AG04450 (cell line): ENCODE data around the gene VWA3A. TPM values are rescaled to one million over a fixed set of nuclear protein-coding genes. Genes with fewer than 3 reads are reported as not detected.

Experiments used
- CTCF ChIA-PET: fragments of 300-600, 350-600 bp; formaldehyde crosslinking; extraction: SDS; loops from one replicate; lab custom pipeline; 2022; ENCODE audit warnings: antibody characterized with exemption, inconsistent platforms; lab: Charles Lee
- POLR2A ChIA-PET: fragments of 350-600 bp; formaldehyde crosslinking; extraction: SDS; loops from one replicate; lab custom pipeline; 2021; ENCODE audit warnings: antibody characterized with exemption, inconsistent platforms; lab: Yijun Ruan, JAX
- DNase-seq: peaks from one replicate; pipeline ENCODE4 v3.0.0-alpha.2; 2011; ENCODE audit warnings: low read depth, low spot score
- H3K27ac ChIP-seq: one replicate; pipeline ENCODE4 v1.5.1; 2012; ENCODE audit warnings: low read depth, low read length, control low read depth
- H3K27me3 ChIP-seq: one replicate; pipeline ENCODE4 v1.6.0; 2012; ENCODE audit warnings: low read length; ENCODE audit not compliant: control insufficient read depth, insufficient read depth
- H3K4me3 ChIP-seq: 2 replicates; pipeline ENCODE4 v1.5.1; 2011; ENCODE audit warnings: mild to moderate bottlenecking, low read depth, low read length, control low read depth
- H3K9me3 ChIP-seq: 2 replicates; pipeline ENCODE4 v1.5.1; 2012; ENCODE audit warnings: low read length; ENCODE audit not compliant: control insufficient read depth, insufficient read depth
- CTCF ChIP-seq: IDR thresholded peaks from 2 replicates; pipeline ENCODE4 v1.5.1; 2011; ENCODE audit warnings: low read depth, low read length, control low read depth, inconsistent platforms
- polyA plus RNA-seq: library from polyadenylated mRNA; depleted of rRNA; stranded (reverse); fragments of >200 nt; gene quantifications from 2 replicates; pipeline ENCODE4 v1.2.3, GENCODE V29; 2011

VWA3A gene
- polyA plus RNA-seq, 1 experiment: not detected

GRCh38 chr16:22183901-22184614, 91.7 kb downstream of the VWA3A start:
- peak; percentile 43 for TF ChIP-seq CTCF
- H3K27me3 ChIP-seq: peaks cover 25% of the 10 kb centered on the region
- DNase-seq: no peak
- no peak overlapping the region for H3K4me3 ChIP-seq
- no peak overlapping the region for H3K27ac ChIP-seq
- ChIA-PET POLR2A (no interaction called here), CTCF (interaction anchor here (0.7 kb wide), 3 partner anchors 178 to 1313 kb away, joined by 3 to 6 read pairs (median 4); no protein-coding TSS in a partner anchor)
- no peaks in the 10 kb centered on the region for H3K9me3 ChIP-seq

GRCh38 chr16:22184615-22184968, 92.3 kb downstream of the VWA3A start:
- peaks cover 25% of the 10 kb centered on the region for H3K27me3 ChIP-seq
- H3K27ac ChIP-seq: no peak overlapping the region
- no peak for DNase-seq
- CTCF ChIA-PET: no interaction called here
- no peaks in the 10 kb centered on the region for H3K9me3 ChIP-seq
- no peak overlapping the region for H3K4me3 ChIP-seq
- POLR2A ChIA-PET: no interaction called here
- no peak for TF ChIP-seq CTCF

GRCh38 chr16:22186517-22186916, 94.2 kb downstream of the VWA3A start:
- H3K27ac ChIP-seq: no peak overlapping the region
- no peak for DNase-seq
- peak; percentile 12; the same call in 1 of the 2 replicates for TF ChIP-seq CTCF
- ChIA-PET POLR2A (no interaction called here), CTCF (interaction anchor here (0.9 to 5.2 kb wide), 3 partner anchors 108 to 196 kb away, joined by 3 to 187 read pairs (median 66); partner anchors contain the start of gene PDZD9)
- peaks cover 10% of the 10 kb centered on the region for H3K27me3 ChIP-seq
- no peaks in the 10 kb centered on the region for H3K9me3 ChIP-seq
- H3K4me3 ChIP-seq: no peak overlapping the region

GRCh38 chr16:22188267-22188594, 95.9 kb downstream of the VWA3A start:
- H3K27ac ChIP-seq: no peak overlapping the region
- H3K4me3 ChIP-seq: no peak overlapping the region
- POLR2A ChIA-PET: interaction anchor here (1.0 kb wide), 1 partner anchor 236 kb away, joined by 3 read pairs; no protein-coding TSS in a partner anchor
- no peak for DNase-seq
- CTCF ChIA-PET: interaction anchor here (0.6 to 5.2 kb wide), 42 partner anchors 9 to 542 kb away, joined by 3 to 187 read pairs (median 5); partner anchors contain the start of genes MOSMO, PDZD9 and UQCRC2
- H3K9me3 ChIP-seq: no peaks in the 10 kb centered on the region
- peaks cover 8% of the 10 kb centered on the region for H3K27me3 ChIP-seq
- no peak for TF ChIP-seq CTCF
